PFSK-1 (cell line): ENCODE results near the gene SERP2.

Experiments
- POLR2AphosphoS5 ChIP-seq: IDR thresholded peaks from 2 replicates; pipeline ENCODE4 v1.6.1; 2012; ENCODE audit warnings: low read depth, mild to moderate bottlenecking, control low read depth, low read length, moderate library complexity
- REST ChIP-seq, 2 experiments: IDR thresholded peaks; 2 replicates each; pipeline versions ENCODE4 v1.6.1 to v1.8.0; 2011 to 2012; ENCODE audit warnings: low read depth in 2 of 2, low read length in 2 of 2, control low read depth in 1 of 2, inconsistent platforms in 1 of 2, mild to moderate bottlenecking in 1 of 2, moderate library complexity in 1 of 2; ENCODE audit not compliant: insufficient read depth in 1 of 2
- SIN3A ChIP-seq: IDR thresholded peaks from 2 replicates; pipeline ENCODE4 v1.6.1; 2012; ENCODE audit warnings: mild to moderate bottlenecking, low read length, moderate library complexity, borderline replicate concordance; ENCODE audit not compliant: insufficient read depth
- TAF1 ChIP-seq: IDR thresholded peaks from 2 replicates; pipeline ENCODE4 v1.6.1; 2012; ENCODE audit warnings: low read length, control low read depth, borderline replicate concordance; ENCODE audit not compliant: insufficient read depth

GRCh38 chr13:44359983-44360375 lies 13.6 kb upstream of the SERP2 start:
- TF ChIP-seq POLR2AphosphoS5 (no peak), REST (IDR thresholded peaks at IDR 0.05; ENCODE audit: insufficient read depth in 1 of 2, low read depth in 2 of 2, low read length in 2 of 2) (no peak), TAF1 (no peak), SIN3A (no peak)
